DMS153 treated with DMSO at 0.1 percent for 48 hours (cell line): ENCODE measurements around the gene GUCY1A2.

Experiments
- DNase-seq: peaks from one replicate; lab custom pipeline; 2025; ENCODE audit not compliant: unreplicated experiment; lab: John Stamatoyannopoulos, UW

The GUCY1A2 gene

DNA sequence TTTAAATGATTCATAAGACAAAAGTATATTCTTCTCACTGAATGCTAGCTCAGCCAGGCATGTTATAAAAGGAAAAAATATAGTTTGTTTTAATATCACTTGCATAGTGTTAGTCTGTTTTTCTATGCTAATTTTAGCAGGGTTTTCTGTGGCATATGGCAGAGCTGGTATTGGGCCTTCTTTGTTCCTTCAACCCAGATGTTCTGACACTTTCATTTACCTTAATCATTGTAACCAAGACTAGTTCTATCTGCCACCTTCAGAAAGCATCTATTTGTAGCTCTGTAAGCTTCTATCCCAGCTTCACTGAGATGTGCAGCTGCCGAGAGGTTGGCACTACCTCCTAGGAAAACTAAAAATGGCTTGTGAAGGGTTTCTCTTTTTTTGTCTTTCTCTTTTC lies 338.7 kb downstream of the GUCY1A2 start:
- no peak for DNase-seq

DNA sequence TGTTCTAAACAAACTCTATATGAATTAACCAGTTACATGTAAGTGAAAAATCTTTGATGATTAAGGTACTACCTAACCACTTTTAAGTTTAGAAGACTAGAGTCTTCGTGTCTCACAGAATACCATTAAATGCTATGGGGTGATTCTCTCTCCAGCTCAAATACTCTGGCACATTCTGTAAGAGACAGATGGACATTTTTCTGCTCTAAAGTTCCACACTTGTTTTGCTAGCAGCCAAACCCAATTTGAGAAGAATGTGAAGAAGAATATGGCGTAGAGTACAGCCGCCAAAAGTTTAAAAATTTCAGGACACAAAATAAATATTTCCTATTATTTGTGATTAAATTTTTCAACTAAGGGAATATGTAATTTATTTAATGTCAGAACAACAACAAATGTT lies 339.1 kb downstream of the GUCY1A2 start:
- no peak for DNase-seq

- no peak for DNase-seq
These were observed 348.2 kb downstream of the GUCY1A2 start for GRCh38 chr11:106670069-106670468.

DNA sequence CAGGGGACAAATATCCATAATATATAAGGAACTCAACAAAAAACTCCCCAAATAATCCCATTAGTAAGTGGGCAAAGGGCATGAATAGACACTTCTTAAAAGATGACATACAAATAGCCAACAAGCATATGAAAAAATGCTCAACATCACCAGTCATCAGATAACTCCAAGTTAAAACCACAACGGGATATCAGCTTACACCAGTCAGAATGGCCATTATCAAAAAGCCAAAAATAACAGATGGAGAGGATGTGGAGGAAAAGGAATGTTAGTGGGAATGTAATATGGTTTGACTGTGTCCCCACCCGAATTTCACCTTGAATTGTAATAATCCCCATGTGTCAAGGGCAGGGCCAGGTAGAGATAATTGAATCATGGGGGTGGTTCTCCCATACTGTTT lies 350.1 kb downstream of the GUCY1A2 start:
- DNase-seq = no peak

GRCh38 chr11:106656646-106657045 lies 361.6 kb downstream of the GUCY1A2 start:
- DNase-seq = no peak

GRCh38 chr11:106644824-106645223 lies 373.5 kb downstream of the GUCY1A2 start:
- DNase-seq = no peak

DNA sequence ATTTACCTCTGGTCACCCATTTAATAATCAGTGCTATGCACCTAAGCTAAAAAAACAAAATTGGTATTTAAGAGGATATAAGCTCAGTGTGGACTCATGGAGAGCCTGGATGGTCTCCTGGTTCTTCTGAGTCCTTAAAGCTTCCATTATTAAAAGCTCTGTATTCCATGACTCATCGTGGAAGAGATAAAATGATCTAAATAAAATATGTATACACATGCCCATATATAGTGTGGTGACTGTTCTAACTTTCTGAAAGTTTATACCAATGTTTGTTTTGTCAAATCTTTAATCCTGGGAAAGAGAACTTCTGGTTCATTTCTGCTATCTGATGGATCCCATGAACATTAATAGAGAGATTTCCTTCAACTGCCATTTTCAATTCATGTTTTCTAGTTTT lies 375.9 kb downstream of the GUCY1A2 start:
- no peak for DNase-seq

DNA sequence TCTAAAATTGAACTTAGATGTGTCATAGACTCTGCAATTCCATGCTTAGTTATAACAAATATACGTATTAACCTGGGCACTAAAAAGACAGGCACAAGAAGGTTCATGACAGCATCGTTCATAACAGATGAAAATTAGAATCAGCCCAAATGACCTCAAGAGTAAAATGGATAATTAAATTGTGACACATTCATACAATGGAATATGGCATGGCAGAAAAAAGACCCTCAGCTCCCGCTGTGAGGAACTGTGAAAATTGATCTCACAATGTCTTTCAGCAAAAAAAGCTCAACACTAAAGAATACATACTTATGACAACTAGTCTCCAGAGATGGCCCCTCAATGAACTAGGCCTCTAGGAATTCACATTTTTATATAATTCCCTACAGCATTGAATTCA lies 386.0 kb downstream of the GUCY1A2 start:
- no peak for DNase-seq

- no peak for DNase-seq
These were observed 390.6 kb downstream of the GUCY1A2 start for GRCh38 chr11:106627694-106628093.

DNA sequence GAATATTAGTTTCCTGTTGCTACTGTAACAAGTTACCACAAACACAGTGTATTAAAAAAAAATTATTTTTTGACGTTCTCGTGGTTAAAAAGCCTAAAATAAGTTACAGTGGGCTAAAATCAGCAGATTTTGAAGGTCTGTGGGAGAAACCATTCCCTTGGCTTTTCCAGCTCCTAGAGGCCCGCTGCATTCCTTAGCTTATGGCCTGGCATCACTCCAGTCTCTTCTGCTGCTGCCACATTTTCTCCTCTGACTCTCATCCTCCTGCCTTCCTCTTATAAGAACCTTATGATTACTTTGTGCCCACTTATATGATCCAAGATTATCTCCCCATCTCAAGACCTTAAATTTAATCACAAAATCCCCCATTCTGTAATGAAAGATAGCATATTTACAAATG lies 392.7 kb downstream of the GUCY1A2 start:
- DNase-seq = no peak

- DNase-seq = no peak
These were observed 393.9 kb downstream of the GUCY1A2 start for GRCh38 chr11:106624377-106624776.
